Mucosa of descending colon (tissue), 3 donors: ENCODE measurements around the gene FAM149B1. TPM values are rescaled to one million over a fixed set of nuclear protein-coding genes. Genes with fewer than 3 reads are reported as not detected.

Experiments used
- ATAC-seq: fragments of 200-7000 bp; cut with Tn5 transposase; one replicate; pipeline ENCODE4 v1.9.1; 2020; ENCODE audit warnings: mild to moderate bottlenecking, moderate library complexity
- DNase-seq, 3 donors: peaks; one replicate each; pipeline ENCODE4 v3.0.0-alpha.2; 2020
- H3K36me3 ChIP-seq: fragments of 200-600 bp; one replicate; pipeline ENCODE4 v1.8.0; 2021; ENCODE audit warnings: low read depth, mild to moderate bottlenecking
- H3K4me1 ChIP-seq: fragments of 200-600 bp; one replicate; pipeline ENCODE4 v1.8.0; 2021; ENCODE audit warnings: low read depth, mild to moderate bottlenecking
- H3K4me3 ChIP-seq: fragments of 200-600 bp; one replicate; pipeline ENCODE4 v1.8.0; 2021; ENCODE audit warnings: mild to moderate bottlenecking
- H3K9me3 ChIP-seq: fragments of 200-600 bp; one replicate; pipeline ENCODE4 v1.8.0; 2021; ENCODE audit warnings: mild to moderate bottlenecking
- CTCF ChIP-seq: fragments of 200-600 bp; IDR thresholded peaks from one replicate; pipeline ENCODE4 v1.8.0; 2022; ENCODE audit warnings: antibody characterized with exemption, mild to moderate bottlenecking
- intact Hi-C, 2 donors: fragments of 100-400 bp; cut with DNase I in 1 of 2; cut with micrococcal nuclease in 1 of 2; formaldehyde crosslinking; loops; one replicate each; pipeline versions ENCODE4 v1.11.0 to v1.11.1; 2022; cut with DNase I, micrococcal nuclease
- total RNA-seq, 3 donors: library from RNA; stranded (reverse); fragmentation: NEBNext Ultra II Directional in 2 of 3; extraction: Animal tissue kit (Norgen Biotek cat#: 25700) in 2 of 3; gene quantifications; one replicate each; pipeline versions ENCODE4 v1.2.1 to v1.2.4, GENCODE V29; 2021 to 2023
- donor health status: DM: no; HTN: no; CAD: no; lungs with moderate emphysema.
- donor health status: DM: no; HTN: no; CAD: no.
- donor health status: DM: no; HTN: yes; CAD: no.

Gene FAM149B1
- total RNA-seq, 3 donors from 2014 or later = 15.4 to 23.0 (median 20.5) TPM

- TF ChIP-seq CTCF = no peak
- Histone ChIP-seq H3K36me3 (peaks cover 4% of the 10 kb centered on the region), H3K4me1 (no peaks in the 10 kb centered on the region), H3K4me3 (no peak overlapping the region), H3K9me3 (no peaks in the 10 kb centered on the region)
- no peak for ATAC-seq
- intact Hi-C loops = no loop called here
- no peak for DNase-seq
Observed at GRCh38 chr10:73206385-73206784, 38.5 kb downstream of the FAM149B1 start.

GRCh38 chr10:73207883-73208282, 40.0 kb downstream of the FAM149B1 start:
- intact Hi-C loops = no loop called here
- Histone ChIP-seq H3K4me1 (no peaks in the 10 kb centered on the region), H3K36me3 (peaks cover 4% of the 10 kb centered on the region), H3K9me3 (no peaks in the 10 kb centered on the region), H3K4me3 (no peak overlapping the region)
- ATAC-seq = no peak
- no peak for TF ChIP-seq CTCF
- DNase-seq = no peak

- no peak overlapping the region for H3K4me3 ChIP-seq
- ATAC-seq (no peak), DNase-seq (no peak)
- no peaks in the 10 kb centered on the region for H3K4me1 ChIP-seq
- no peaks in the 10 kb centered on the region for H3K9me3 ChIP-seq
- intact Hi-C loops = no loop called here
- TF ChIP-seq CTCF = no peak
- H3K36me3 ChIP-seq = peaks cover 4% of the 10 kb centered on the region
Observed at GRCh38 chr10:73209705-73210104, 41.8 kb downstream of the FAM149B1 start.

GRCh38 chr10:73210395-73211105, 42.6 kb downstream of the FAM149B1 start:
- no peaks in the 10 kb centered on the region for H3K4me1 ChIP-seq
- TF ChIP-seq CTCF = no peak
- intact Hi-C loops = no loop called here

GRCh38 chr10:73211106-73211811, 43.3 kb downstream of the FAM149B1 start:
- ATAC-seq (no peak), DNase-seq (no peak)
- TF ChIP-seq CTCF = no peak
- no peak overlapping the region for H3K4me3 ChIP-seq
- intact Hi-C loops = no loop called here
- peaks cover 4% of the 10 kb centered on the region for H3K36me3 ChIP-seq
- H3K9me3 ChIP-seq = no peaks in the 10 kb centered on the region
- H3K4me1 ChIP-seq = no peaks in the 10 kb centered on the region

More at GRCh38 chr10:73210395-73211105, 42.6 kb downstream of the FAM149B1 start:
- peaks cover 4% of the 10 kb centered on the region for H3K36me3 ChIP-seq
- H3K4me3 ChIP-seq = no peak overlapping the region
- no peaks in the 10 kb centered on the region for H3K9me3 ChIP-seq
- ATAC-seq (no peak), DNase-seq (no peak)
